ENCODE results near the gene LAMB3. TPM values are rescaled to one million over a fixed set of nuclear protein-coding genes. Genes with fewer than 3 reads are reported as not detected.

Gene LAMB3
- total RNA-seq, 2 experiments from 2014 or later: 0.60 to 0.70 TPM

GRCh38 chr1:209692296-209692695 lies 40.1 kb upstream of the LAMB3 start:
- ATAC-seq (no peak), DNase-seq (no peak)
- Mint-ChIP-seq H3K4me1 (ENCODE audit: low read depth) (peaks cover 16% of the 10 kb centered on the region), H3K4me3 (no peak overlapping the region), H3K9me3 (no peaks in the 10 kb centered on the region), H3K36me3 (ENCODE audit: low read depth) (no peaks in the 10 kb centered on the region), H3K27me3 (peaks cover 1% of the 10 kb centered on the region), H3K27ac (no peak overlapping the region)
- no peak for TF ChIP-seq CTCF (IDR thresholded peaks at IDR 0.05)
- POLR2A ChIA-PET: no interaction called here
- CTCF ChIA-PET: interaction anchor here (0.9 to 5.1 kb wide), 26 partner anchors 8 to 126 kb away, joined by 3 to 29 read pairs (median 5); partner anchors contain the start of genes HSD11B1 and TRAF3IP3
- intact Hi-C loops (cut with micrococcal nuclease): loop anchor here (2.0 to 5.0 kb wide), 4 partner anchors 55 to 123 kb away; no protein-coding TSS in a partner anchor

GRCh38 chr1:209691237-209691636 lies 39.0 kb upstream of the LAMB3 start:
- ChIA-PET CTCF (interaction anchor here (0.6 to 5.1 kb wide), 12 partner anchors 14 to 125 kb away, joined by 3 to 28 read pairs (median 6); no protein-coding TSS in a partner anchor), POLR2A (no interaction called here)
- Mint-ChIP-seq H3K4me3 (no peak overlapping the region), H3K27me3 (peaks cover 1% of the 10 kb centered on the region), H3K4me1 (ENCODE audit: low read depth) (peaks cover 12% of the 10 kb centered on the region), H3K36me3 (ENCODE audit: low read depth) (no peaks in the 10 kb centered on the region), H3K9me3 (no peaks in the 10 kb centered on the region), H3K27ac (no peak overlapping the region)
- intact Hi-C loops (cut with micrococcal nuclease): loop anchor here (5.0 kb wide), 2 partner anchors 56 to 59 kb away; no protein-coding TSS in a partner anchor
- TF ChIP-seq CTCF (IDR thresholded peaks at IDR 0.05): no peak
- no peak for DNase-seq
- ATAC-seq: no peak

GRCh38 chr1:209689477-209689876 lies 37.3 kb upstream of the LAMB3 start:
- intact Hi-C loops (cut with micrococcal nuclease): no loop called here
- DNase-seq (no peak), ATAC-seq (no peak)
- Mint-ChIP-seq H3K27ac (no peak overlapping the region), H3K36me3 (ENCODE audit: low read depth) (no peaks in the 10 kb centered on the region), H3K4me3 (no peak overlapping the region), H3K4me1 (ENCODE audit: low read depth) (peaks cover 25% of the 10 kb centered on the region), H3K27me3 (peaks cover 1% of the 10 kb centered on the region), H3K9me3 (no peaks in the 10 kb centered on the region)
- no peak for TF ChIP-seq CTCF (IDR thresholded peaks at IDR 0.05)
- POLR2A ChIA-PET: no interaction called here
- CTCF ChIA-PET: interaction anchor here (0.7 to 3.0 kb wide), 10 partner anchors 45 to 129 kb away, joined by 3 to 10 read pairs (median 4); no protein-coding TSS in a partner anchor

GRCh38 chr1:209688746-209689234 lies 36.6 kb upstream of the LAMB3 start:
- intact Hi-C loops (cut with micrococcal nuclease): no loop called here
- ATAC-seq (no peak), DNase-seq (no peak)
- peaks cover 1% of the 10 kb centered on the region for H3K27me3 Mint-ChIP-seq
- no peak overlapping the region for H3K4me3 Mint-ChIP-seq
- H3K9me3 Mint-ChIP-seq: no peaks in the 10 kb centered on the region
- TF ChIP-seq CTCF (IDR thresholded peaks at IDR 0.05): no peak
- ChIA-PET CTCF (interaction anchor here (0.7 to 2.5 kb wide), 12 partner anchors 14 to 128 kb away, joined by 3 to 9 read pairs (median 4); no protein-coding TSS in a partner anchor), POLR2A (interaction anchor here (0.9 kb wide), 1 partner anchor 82 kb away, joined by 3 read pairs; no protein-coding TSS in a partner anchor)
- H3K27ac Mint-ChIP-seq: no peak overlapping the region
- peaks cover 24% of the 10 kb centered on the region for H3K4me1 Mint-ChIP-seq (ENCODE audit: low read depth)
- no peaks in the 10 kb centered on the region for H3K36me3 Mint-ChIP-seq (ENCODE audit: low read depth)

- ATAC-seq (no peak), DNase-seq (no peak)
- Mint-ChIP-seq H3K27ac (no peak overlapping the region), H3K9me3 (no peaks in the 10 kb centered on the region), H3K27me3 (peaks cover 7% of the 10 kb centered on the region), H3K36me3 (ENCODE audit: low read depth) (no peaks in the 10 kb centered on the region), H3K4me1 (ENCODE audit: low read depth) (peaks cover 18% of the 10 kb centered on the region), H3K4me3 (no peak overlapping the region)
- ChIA-PET CTCF (interaction anchor here (0.8 to 2.5 kb wide), 6 partner anchors 13 to 109 kb away, joined by 3 to 8 read pairs (median 6); no protein-coding TSS in a partner anchor), POLR2A (interaction anchor here (0.6 kb wide), 1 partner anchor 95 kb away, joined by 3 read pairs; no protein-coding TSS in a partner anchor)
- no peak for TF ChIP-seq CTCF (IDR thresholded peaks at IDR 0.05)
- intact Hi-C loops (cut with micrococcal nuclease): no loop called here
Observed at GRCh38 chr1:209686322-209686721, 34.1 kb upstream of the LAMB3 start.
